Activated CD8-positive, alpha-beta memory T cell treated with anti-CD3 and anti-CD28 coated beads, Interleukin-2, amount 50 U/mL, for 1 hour (primary cell): ENCODE measurements around the gene CPNE6.

Source experiments
- DNase-seq: peaks from one replicate; pipeline ENCODE4 v3.0.0-alpha.2; 2020; ENCODE audit errors: extremely low read depth

The CPNE6 gene

GRCh38 chr14:24054646-24055045 lies 16.7 kb upstream of the CPNE6 start:
- no peak for DNase-seq

- DNase-seq, result no peak
Measured at GRCh38 chr14:24055971-24056799, 15.2 kb upstream of the CPNE6 start.

- no peak for DNase-seq
Measured at GRCh38 chr14:24056800-24057184, 14.6 kb upstream of the CPNE6 start.

- no peak for DNase-seq
Measured at GRCh38 chr14:24057271-24057670, 14.1 kb upstream of the CPNE6 start.

GRCh38 chr14:24057867-24058259 lies 13.5 kb upstream of the CPNE6 start:
- no peak for DNase-seq

GRCh38 chr14:24058260-24058950 lies 13.0 kb upstream of the CPNE6 start:
- no peak for DNase-seq

- DNase-seq, result no peak
Measured at GRCh38 chr14:24058951-24059475, 12.3 kb upstream of the CPNE6 start.

GRCh38 chr14:24059841-24060388 lies 11.4 kb upstream of the CPNE6 start:
- DNase-seq, result no peak

GRCh38 chr14:24060443-24060842 lies 10.9 kb upstream of the CPNE6 start:
- no peak for DNase-seq

- DNase-seq, result no peak
Measured at GRCh38 chr14:24060984-24061913, 10.1 kb upstream of the CPNE6 start.

- DNase-seq, result no peak
Measured at GRCh38 chr14:24062216-24062980, 9.0 kb upstream of the CPNE6 start.

GRCh38 chr14:24063263-24063836 lies 8.0 kb upstream of the CPNE6 start:
- DNase-seq, result no peak

GRCh38 chr14:24064091-24064795 lies 7.1 kb upstream of the CPNE6 start:
- no peak for DNase-seq

- DNase-seq, result no peak
Measured at GRCh38 chr14:24064856-24065255, 6.5 kb upstream of the CPNE6 start.

GRCh38 chr14:24065408-24065807 lies 6.0 kb upstream of the CPNE6 start:
- no peak for DNase-seq

- DNase-seq, result no peak
Measured at GRCh38 chr14:24066496-24067132, 4.7 kb upstream of the CPNE6 start.

- no peak for DNase-seq
Measured at GRCh38 chr14:24067133-24068082, 4.0 kb upstream of the CPNE6 start.

GRCh38 chr14:24068711-24069410 lies 2.5 kb upstream of the CPNE6 start:
- DNase-seq, result no peak
